NOMO-1 treated with dmso at 0.1 percent for 144 hours (cell line): Measurements from ENCODE around the gene MS4A6A.
"Not testable (repeated sequence)": the region's sequence is repeated elsewhere in the genome, so short reads cannot be mapped to it uniquely, and the experiment has no call there.

ENCODE experiments used
- DNase-seq: peaks from one replicate; lab custom pipeline; 2025; ENCODE audit not compliant: unreplicated experiment; lab: John Stamatoyannopoulos, UW

The MS4A6A gene, protein sequence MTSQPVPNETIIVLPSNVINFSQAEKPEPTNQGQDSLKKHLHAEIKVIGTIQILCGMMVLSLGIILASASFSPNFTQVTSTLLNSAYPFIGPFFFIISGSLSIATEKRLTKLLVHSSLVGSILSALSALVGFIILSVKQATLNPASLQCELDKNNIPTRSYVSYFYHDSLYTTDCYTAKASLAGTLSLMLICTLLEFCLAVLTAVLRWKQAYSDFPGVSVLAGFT

DNA sequence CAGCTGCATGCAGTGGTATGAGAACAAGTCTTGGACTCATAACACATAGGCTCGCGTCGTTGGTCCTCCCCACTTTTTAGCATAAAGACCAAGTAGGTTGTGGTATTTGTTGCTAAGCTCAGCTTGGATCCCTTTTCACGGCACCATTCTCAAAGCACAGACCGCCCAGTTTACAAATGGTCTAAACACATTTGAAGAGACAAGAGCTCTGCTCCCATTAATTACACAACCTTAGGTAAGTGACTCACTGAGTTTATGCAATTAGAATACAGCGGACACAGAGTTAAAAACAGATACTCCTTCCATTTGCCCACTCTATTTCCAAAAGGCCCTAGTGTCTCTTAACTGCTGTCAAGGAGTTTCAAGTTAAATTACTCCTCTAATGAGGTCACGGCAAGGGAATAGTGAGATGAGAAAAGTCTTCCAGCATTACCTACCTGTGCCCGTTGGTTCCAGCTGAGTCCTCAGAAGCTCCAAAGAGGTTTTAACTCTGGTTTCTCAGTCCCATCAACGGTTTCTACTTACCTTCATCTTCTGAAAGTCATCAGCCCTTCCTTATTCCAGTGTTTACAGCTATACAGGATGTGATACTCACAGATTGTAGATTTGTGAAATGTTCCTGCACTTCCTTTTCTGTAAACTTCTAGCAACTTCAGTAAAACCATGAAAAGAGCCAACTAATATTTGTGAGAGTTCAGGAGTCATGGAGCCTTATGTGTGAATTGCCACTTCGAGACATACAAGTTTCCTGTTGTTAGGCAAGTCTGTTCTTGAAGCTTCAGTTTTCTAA is at the start of gene MS4A6A:
TSS of gene MS4A6A (minus strand) at position 543 of the 790 bp plus-strand sequence. CDS start 1,356 bp downstream, outside the sequence.
- DNase-seq, result peak; percentile 55

DNA sequence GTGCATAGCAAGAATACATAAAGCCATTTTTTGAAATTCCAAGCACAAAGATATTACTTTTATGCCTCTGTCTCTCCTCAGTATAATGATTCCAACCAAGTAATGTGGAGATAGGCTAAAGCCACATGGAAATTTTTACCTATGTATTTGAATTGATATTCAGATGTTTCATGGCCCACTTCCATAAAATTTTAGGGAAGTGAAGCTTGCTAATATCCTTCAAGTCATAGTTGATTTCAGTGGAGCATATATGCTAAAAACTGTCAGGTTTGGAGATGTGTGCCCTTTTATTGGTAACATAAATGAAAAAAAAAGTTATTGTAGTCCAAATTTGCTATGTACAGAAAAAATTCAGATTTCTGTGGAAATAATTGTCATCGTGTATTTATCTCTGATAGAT is 47.8 kb upstream of the MS4A6A start:
- no peak for DNase-seq

DNA sequence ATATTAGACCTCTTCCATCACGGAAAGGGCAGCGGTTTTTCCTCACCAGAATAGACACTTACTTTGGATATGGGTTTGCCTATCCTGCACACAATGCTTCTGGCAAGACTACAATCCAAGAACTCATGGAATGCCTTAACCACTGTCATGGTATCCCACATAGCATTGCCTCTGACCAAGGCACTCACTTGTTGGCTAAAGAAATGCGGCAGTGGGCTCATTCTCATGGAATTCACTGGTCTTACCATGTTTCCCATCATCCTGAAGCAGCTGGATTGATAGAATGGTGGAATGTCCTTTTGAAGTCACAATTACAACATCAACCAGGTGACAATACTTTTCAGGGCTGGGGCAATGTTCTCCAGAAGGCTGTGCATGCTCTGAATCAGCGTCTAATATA is 39.3 kb upstream of the MS4A6A start:
- DNase-seq, result no peak

DNA sequence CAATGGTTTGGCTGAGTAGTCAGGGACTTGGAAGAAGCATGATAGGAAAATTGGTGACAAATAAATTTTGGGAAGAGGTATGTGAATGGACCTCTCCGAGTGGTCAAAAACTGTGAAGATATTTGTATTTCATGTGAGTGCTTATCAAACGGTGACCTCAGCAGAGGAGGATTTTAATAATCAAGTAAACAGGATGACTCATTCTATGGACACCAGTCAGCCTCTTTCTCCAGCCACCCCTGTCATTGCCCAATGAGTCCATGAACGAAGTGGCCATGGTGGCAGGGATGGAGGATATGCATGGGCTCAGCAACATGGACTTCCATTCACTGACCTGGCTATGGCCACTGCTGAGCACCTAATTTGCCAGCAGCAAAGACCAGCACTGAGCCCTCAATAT is 38.8 kb upstream of the MS4A6A start:
- no peak for DNase-seq

DNA sequence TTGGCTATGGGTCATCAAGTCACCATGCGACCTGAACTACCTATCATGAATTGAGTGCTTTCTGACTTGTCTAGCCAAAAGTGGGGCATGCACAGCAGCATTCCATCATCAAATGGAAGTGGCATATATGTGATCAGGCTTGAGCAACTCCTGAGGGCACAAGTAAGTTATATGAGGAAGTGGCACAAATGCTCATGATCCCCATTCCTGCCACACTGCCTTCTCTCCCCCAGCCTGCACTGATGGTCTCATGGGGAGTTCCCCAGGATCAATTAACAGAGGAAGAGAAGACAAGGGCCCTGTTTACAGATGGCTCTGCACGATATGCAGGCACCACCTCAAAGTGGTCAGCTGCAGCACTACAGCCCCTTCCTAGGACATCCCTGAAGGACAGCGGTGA is 38.3 kb upstream of the MS4A6A start:
- DNase-seq, result no peak

DNA sequence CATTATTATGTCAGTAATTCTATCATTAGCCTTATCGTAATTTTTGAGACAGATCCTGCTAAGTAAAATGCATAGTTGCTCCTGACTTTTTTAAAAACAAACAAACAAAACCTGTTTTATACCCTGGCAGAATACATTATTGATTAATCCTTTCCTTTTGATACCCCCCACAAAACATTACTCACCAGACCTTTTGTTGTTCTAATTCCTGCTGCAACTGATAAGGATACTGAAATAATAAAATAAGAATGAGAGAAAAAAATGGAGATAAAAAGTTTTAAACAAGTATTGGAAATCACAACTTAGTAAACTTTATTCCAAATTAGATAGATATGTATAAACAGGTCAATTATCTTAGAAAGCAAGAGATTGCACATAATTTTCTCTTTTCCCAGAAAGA is 31.5 kb upstream of the MS4A6A start:
- DNase-seq, result no peak

DNA sequence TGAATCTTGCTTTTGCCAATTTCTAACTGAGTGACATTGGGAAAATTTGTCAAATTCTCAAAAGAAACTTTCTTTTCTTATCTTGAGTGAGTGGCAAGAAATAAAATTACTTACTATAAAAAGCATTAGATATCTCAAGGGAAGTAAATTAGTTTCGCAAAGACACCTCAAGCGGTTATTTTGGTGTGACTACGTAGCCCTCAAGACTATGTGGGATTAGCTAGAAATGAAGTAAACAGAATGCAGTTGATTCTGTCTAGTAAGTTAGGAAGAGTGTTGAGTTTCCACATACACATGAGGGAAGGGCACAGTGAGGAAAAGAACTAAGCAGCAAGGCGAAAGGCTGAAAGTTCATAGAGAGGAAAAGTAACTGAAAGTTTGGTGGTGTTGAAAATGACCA is 28.3 kb upstream of the MS4A6A start:
- no peak for DNase-seq

DNA sequence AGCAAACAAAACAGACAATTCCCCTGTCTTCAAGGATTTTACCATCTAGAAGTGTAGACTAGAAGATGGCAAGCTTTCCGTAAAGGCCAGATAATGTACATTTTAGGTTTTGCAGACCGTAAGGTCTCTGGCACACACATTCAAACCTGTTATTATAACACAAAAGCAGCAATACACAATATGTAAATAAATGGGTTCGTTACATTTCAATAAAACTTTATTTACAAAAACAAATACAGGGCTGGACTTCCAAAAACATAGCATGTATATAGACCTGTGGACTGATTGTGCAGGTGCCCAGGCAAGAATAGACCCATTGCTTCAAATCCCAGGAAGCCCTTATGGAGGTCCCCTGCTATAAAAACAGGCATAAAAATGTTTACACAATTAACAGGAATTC is 27.1 kb upstream of the MS4A6A start:
- no peak for DNase-seq

DNA sequence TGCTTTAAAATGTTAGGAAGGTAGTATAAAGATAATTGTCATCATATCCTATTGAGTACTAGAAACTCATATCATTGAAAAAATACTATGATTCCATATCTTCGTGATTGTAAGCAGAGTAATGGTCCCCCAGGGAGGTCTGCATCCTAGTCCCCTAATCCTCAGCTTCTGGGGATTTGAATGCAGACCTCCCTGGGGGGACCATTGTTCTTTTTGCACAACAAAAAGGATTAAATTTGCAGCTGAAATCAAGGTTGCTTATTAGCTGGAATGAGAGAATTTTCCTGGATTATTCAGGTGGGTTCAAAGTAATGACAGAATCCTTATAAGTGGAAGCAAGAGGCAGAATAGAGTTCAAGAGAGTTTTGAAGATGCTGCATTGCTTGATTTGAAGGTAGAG is 26.1 kb upstream of the MS4A6A start:
- no peak for DNase-seq

DNA sequence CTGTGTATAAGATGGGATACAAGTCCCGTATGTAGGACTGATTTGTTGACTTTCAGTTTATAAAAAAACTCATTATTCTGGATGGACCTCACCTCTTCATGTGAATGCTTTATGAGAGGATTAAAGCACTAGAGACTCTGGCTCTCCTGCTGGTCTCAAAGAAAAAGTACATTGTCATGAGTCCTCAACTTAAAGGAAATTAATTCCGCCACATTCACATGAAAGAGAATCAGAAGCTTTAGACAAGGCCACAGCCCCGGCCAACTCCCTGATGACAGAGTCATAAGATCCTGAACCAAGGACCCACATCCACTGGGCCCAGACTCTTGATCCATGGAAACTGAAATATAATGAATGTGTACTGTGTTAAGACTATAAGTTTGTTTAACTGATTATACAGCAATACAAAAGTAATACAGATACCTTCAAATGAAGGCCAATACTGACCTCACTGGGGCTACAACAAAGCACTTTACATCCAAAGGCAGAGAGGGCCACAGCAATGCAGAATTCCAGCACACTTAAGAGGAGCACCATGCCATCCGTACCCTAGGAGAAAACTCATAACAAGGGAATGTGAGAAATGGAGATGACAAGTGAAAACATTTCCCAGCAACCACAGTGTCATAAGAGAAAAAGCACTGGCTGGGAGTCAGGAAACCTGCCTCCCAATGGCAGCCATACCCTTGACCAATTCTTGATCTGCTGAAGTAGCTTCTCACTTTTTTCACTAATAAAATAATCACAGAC is 25.4 kb upstream of the MS4A6A start:
- DNase-seq, result no peak

DNA sequence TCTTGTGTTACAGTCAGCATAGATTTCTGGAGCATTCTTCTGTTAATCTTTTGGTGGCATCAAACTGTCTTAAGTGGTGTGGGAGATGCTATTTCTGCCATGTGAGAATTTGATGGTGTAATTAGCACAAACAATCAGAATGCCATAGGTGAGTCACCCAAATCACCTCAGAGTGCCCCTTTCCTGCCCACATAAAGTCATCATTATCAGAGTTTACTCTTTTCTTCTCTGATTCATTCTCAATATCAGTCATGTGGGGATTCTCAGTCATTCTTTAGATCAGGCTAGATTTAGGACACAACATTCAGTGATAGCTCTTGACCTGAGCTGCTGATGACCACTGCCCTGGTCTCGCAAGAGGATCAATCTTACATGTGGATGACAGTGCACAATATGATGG is 23.7 kb upstream of the MS4A6A start:
- DNase-seq, result no peak

DNA sequence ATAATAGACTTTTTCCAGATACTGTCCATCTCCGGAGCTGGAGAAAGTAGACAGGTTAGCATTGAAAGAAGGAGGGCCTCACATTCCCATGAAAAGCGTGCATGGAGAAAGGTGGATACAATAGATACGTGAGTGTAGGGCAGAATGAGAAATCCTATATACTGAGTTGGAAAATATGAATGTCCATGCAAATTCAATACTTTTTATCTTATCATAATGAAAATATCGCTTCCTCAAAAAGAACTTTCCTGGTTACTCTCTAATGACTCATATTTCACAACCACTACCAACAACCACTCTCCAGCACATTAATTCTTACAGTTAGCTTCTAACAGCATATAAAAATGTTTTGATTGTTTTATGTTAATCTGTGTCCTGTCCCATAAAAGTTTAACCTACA is 22.0 kb upstream of the MS4A6A start:
- DNase-seq, result peak; percentile 78

DNA sequence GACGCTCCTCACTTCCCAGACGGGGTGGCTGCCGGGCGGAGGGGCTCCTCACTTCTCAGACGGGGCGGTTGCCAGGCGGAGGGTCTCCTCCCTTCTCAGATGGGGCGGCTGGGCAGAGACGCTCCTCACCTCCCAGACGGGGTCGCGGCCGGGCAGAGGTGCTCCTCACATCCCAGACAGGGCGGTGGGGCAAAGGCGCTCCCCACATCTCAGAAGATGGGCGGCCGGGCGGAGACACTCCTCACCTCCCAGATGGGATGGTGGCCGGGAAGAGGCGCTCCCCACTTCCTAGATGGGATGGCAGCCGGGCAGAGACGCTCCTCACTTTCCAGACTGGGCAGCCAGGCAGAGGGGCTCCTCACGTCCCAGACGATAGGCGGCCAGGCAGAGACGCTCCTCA is 18.5 kb upstream of the MS4A6A start:
- DNase-seq, result not testable (repeated sequence)

DNA sequence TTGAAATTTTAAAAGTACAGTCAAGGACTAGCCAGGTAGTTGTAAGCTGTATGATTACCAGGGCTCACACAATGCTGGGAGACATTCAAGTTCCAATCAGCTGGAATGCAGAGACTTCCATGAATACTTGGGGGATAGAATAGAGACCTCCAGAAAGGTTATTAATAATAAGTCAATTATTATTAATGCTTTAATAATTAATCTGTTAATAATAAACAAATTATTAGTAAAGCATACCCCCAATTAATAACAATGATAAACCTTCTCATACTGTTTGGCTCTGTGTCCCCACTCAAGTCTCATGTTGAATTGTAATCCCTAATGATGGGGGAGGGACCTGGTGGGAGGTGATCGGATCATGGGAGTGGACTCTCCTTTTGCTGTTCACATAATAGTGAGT is 14.6 kb upstream of the MS4A6A start:
- DNase-seq, result no peak

DNA sequence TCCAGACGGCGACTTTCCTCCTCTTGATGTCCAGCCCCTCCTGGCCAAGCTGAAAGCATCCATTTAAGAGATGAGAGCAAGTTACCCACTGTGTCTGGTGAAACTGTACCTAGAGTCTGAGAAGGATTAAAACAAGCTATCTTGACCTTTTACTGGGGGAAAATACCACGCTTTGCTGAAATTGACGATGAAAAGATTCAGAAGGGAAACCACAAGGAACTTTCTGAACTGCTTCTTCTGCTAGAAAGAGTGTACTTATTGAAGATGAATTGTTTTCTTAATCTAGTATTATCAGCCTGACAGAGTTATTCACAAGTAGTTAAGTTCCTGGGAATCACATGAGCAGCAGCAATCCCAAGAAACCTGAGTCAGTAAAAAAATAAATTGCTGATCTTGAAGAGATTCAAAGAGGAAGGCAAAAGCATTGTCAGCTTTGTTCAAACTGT is 13.1 kb upstream of the MS4A6A start:
- DNase-seq, result no peak

DNA sequence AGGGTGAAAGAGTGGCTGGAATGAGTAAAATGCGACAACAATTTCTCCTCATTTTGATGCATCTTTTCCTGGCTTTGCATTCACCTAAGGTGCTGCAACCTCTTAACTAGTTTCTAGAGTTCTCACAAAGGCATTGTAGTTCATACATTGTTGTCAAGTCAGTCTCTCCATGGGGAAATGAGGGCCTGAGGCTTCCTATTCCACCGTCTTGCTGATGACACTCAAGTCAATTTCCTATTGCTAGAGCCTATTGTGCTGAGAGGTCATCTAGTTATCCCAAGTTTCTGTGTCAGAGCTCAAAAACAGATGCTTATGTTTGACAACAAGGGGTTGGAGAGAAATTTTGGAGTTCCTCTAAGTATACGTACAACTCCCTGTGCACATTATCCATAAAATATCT is 11.6 kb upstream of the MS4A6A start:
- DNase-seq, result no peak

DNA sequence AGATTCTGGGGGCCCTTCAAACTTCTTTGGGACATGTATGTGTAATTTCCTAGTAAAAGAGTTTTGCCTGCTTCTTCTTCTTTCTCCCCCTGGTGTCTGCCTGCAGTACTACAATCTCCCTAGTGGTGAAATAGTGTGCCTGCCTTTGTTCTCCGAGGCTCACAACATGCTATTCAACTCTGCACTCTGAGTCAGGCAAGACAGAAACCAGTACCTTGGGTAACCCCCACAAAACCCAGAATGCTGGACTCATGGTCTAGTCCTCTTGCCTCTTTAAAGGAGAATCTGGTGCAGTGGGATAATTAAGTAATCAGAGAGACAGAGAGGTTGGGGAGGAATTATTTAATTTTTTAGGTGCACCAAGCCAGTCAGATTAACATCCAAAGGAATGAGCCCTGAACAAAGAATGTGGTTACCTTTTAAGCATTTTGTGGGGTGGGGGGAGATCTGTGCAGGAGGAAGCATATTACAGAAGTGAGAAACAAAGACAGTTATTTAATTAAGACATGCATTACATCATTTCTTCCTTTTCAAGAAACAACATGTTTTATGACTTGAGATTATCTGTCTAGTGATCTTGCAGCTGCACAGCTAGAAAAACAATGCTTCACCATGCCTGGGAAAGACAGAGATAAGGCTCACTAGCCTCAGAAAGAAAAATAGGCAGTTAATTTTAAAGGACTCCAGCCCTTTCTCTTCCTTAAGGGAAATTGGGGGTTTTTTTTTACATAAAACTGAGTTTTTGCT is 11.0 kb upstream of the MS4A6A start:
- DNase-seq, result peak; percentile 75

DNA sequence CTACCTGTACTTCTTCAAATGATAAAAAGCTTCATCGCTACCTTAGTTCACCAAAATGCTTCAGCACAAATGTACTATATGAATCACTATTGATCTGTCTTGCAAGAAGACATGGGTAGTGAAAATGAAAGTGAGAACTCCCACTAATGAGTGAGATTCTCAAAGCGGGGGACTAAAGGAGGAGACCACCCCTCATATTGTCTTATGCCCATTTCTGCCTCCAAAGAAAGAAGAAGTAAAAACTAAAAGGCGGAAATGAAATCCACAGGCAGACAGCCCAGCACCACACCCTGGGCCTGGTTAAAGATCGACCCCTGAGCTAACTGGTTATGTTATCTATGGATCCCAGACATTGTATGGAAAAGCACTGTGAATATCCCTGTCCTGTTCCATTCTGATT is 9.7 kb upstream of the MS4A6A start:
- not testable (repeated sequence) for DNase-seq

DNA sequence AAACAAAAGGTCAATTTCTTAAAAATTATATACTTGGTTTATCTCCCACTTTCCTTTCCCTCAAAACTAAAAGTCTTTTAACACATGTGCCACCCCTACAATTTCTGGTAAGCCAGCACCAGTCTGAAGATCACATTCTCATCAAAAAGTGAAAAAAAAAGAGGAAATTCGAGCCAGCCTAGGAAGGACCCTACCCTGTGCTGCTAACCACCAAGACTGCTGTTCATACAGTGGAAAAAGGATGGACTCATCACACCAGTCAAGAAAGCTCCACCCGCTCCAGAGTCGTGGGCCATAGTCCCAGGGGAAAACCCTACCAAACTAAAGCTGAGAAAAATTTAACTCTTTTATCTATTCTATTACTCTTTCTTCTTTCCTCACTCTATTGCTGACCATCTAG is 5.6 kb upstream of the MS4A6A start:
- not testable (repeated sequence) for DNase-seq

DNA sequence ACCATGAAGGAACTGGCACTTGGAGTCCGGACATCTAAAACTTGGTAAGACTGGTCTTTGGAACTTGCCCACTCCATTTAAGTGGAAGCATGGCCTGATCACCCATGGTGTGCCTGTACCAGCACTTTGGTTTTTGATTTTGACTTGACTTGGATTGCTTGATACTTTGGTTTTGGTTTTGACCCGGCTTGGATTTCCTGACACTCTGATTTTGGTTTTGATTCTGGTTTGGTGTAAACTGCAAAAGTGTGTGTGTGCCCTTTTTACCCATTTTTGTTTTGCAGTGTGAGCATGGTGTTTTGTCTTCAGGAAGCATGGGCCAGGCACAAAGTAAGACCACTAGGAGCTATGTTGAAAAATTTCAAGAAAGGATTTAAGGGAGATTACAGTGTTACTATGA is 3.2 kb upstream of the MS4A6A start:
- DNase-seq, result not testable (repeated sequence)

DNA sequence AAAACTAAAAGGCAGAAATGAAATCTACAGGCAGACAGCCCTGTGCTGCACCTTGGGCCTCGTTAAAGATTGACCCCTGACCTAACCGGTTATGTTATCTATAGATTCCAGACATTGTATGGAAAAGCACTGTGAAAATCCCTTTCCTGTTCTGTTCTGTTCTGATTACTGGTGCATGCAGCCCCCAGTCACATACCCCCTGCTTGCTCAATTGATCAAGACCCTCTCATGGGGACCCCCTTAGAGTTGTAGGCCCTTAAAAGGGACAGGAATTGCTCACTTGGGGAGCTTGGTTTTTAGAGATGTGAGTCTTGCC is 2.6 kb upstream of the MS4A6A start:
- DNase-seq, result not testable (repeated sequence)
